SK-N-SH (cell line): Measurements from ENCODE around the gene CACFD1. TPM values are rescaled to one million over a fixed set of nuclear protein-coding genes. Genes with fewer than 3 reads are reported as not detected.

Source experiments
- CTCF ChIA-PET: fragments of 300-600, 350-600 bp; formaldehyde crosslinking; extraction: SDS; loops from one replicate; lab custom pipeline; 2021; lab: Yijun Ruan, JAX
- POLR2A ChIA-PET: fragments of 350-600 bp; sonication (Branson Sonifier 250); formaldehyde crosslinking; extraction: SDS; loops from one replicate; lab custom pipeline; 2020; ENCODE audit warnings: antibody characterized with exemption, inconsistent platforms; lab: Yijun Ruan, JAX
- DNase-seq: peaks from one replicate; pipeline ENCODE4 v3.0.0; 2012
- H2AFZ ChIP-seq: fragments of 200-600 bp; sonication (generic); 2 replicates; pipeline ENCODE4 v1.8.1; 2016; ENCODE audit warnings: antibody characterized with exemption, mild to moderate bottlenecking, low read depth
- H3F3A ChIP-seq: fragments of 200-600 bp; sonication (generic); replicated peaks from 2 replicates; pipeline ENCODE3; 2016; ENCODE audit warnings: antibody characterized with exemption, mild to moderate bottlenecking; ENCODE audit not compliant: insufficient read depth
- H3K27ac ChIP-seq, 2 experiments: fragments of 200-500 bp in 1 of 2; fragments of 200-600 bp in 1 of 2; sonication (Bioruptor generic) in 1 of 2; sonication (generic), shearing (Covaris generic) in 1 of 2; 2 replicates each; pipeline versions ENCODE4 v1.5.1 to v1.6.1; 2014 to 2016; ENCODE audit warnings: low read depth in 2 of 2, inconsistent platforms in 1 of 2, low read length in 1 of 2, mild to moderate bottlenecking in 1 of 2, mixed read lengths in 1 of 2
- H3K27me3 ChIP-seq: fragments of 200-600 bp; sonication (generic), shearing (Covaris generic); 2 replicates; pipeline ENCODE4 v1.6.1; 2016; ENCODE audit warnings: mixed run types; ENCODE audit not compliant: insufficient read depth
- H3K36me3 ChIP-seq, 2 experiments: fragments of 200-500 bp in 1 of 2; fragments of 200-600 bp in 1 of 2; sonication (Bioruptor generic) in 1 of 2; sonication (generic) in 1 of 2; replicated peaks in 1 of 2; 2 replicates each; pipeline versions ENCODE3 to v1.5.1; 2014 to 2016; ENCODE audit warnings: low read length in 1 of 2, mild to moderate bottlenecking in 1 of 2; ENCODE audit not compliant: insufficient read depth in 2 of 2, control insufficient read depth in 1 of 2
- H3K4me1 ChIP-seq, 2 experiments: fragments of 200-500 bp in 1 of 2; fragments of 200-600 bp in 1 of 2; sonication (Bioruptor generic) in 1 of 2; sonication (generic), shearing (Covaris generic) in 1 of 2; 2 replicates each; pipeline versions ENCODE4 v1.5.1 to v1.6.1; 2014 to 2016; ENCODE audit warnings: low read depth in 1 of 2, low read length in 1 of 2, mixed run types in 1 of 2; ENCODE audit not compliant: insufficient read depth in 2 of 2, control insufficient read depth in 1 of 2
- H3K4me2 ChIP-seq: fragments of 200-600 bp; sonication (generic), shearing (Covaris generic); 2 replicates; pipeline ENCODE4 v1.6.1; 2017; ENCODE audit warnings: mixed run types
- H3K4me3 ChIP-seq, 2 experiments: fragments of 200-500 bp in 1 of 2; fragments of 200-600 bp in 1 of 2; sonication (Bioruptor generic) in 1 of 2; sonication (generic), shearing (Covaris generic) in 1 of 2; 2 replicates each; pipeline versions ENCODE4 v1.5.1 to v1.8.1; 2014 to 2016; ENCODE audit warnings: low read depth in 2 of 2, inconsistent platforms in 1 of 2, low read length in 1 of 2, mild to moderate bottlenecking in 1 of 2, mixed read lengths in 1 of 2, moderate library complexity in 1 of 2
- H3K79me2 ChIP-seq: fragments of 200-600 bp; sonication (generic); 2 replicates; pipeline ENCODE4 v1.8.1; 2017; ENCODE audit warnings: mild to moderate bottlenecking; ENCODE audit not compliant: insufficient read depth
- H3K9ac ChIP-seq: fragments of 200-600 bp; sonication (generic); 2 replicates; pipeline ENCODE4 v1.6.1; 2017; ENCODE audit warnings: mixed run types
- H3K9me2 ChIP-seq: fragments of 200-600 bp; sonication (generic); 2 replicates; pipeline ENCODE4 v1.6.1; 2017; ENCODE audit warnings: mixed run types
- H3K9me3 ChIP-seq: fragments of 200-600 bp; sonication (generic); 2 replicates; pipeline ENCODE4 v1.6.1; 2017; ENCODE audit warnings: mixed run types, mild to moderate bottlenecking, moderate library complexity
- H4K20me1 ChIP-seq: fragments of 200-600 bp; sonication (generic); 2 replicates; pipeline ENCODE4 v1.6.1; 2017; ENCODE audit warnings: mild to moderate bottlenecking, mixed run types; ENCODE audit not compliant: insufficient read depth
- FOSL2 ChIP-seq: IDR thresholded peaks from 2 replicates; pipeline ENCODE4 v1.4.0; 2012; ENCODE audit warnings: low read depth, mild to moderate bottlenecking, moderate library complexity, borderline replicate concordance
- FOXJ3 ChIP-seq: sonication (generic); formaldehyde crosslinking; IDR thresholded peaks from 2 replicates; pipeline ENCODE4 v1.5.1; 2020; ENCODE audit warnings: mild to moderate bottlenecking, missing genetic modification reagents
- FOXM1 ChIP-seq: IDR thresholded peaks from 2 replicates; pipeline ENCODE4 v1.4.0; 2012; ENCODE audit warnings: low read depth, mild to moderate bottlenecking
- GATA2 ChIP-seq: sonication (generic); formaldehyde crosslinking; IDR thresholded peaks from 2 replicates; pipeline ENCODE4 v1.5.0; 2020; ENCODE audit warnings: mild to moderate bottlenecking, missing genetic modification reagents
- MEF2A ChIP-seq: IDR thresholded peaks from 2 replicates; pipeline ENCODE4 v1.4.0; 2012; ENCODE audit warnings: low read depth, borderline replicate concordance
- MXI1 ChIP-seq: IDR thresholded peaks from 2 replicates; pipeline ENCODE4 v1.6.1; 2012; ENCODE audit warnings: mild to moderate bottlenecking, low read depth, low read length, improper control_type of control experiment
- NRF1 ChIP-seq: IDR thresholded peaks from 2 replicates; pipeline ENCODE4 v1.6.1; 2012; ENCODE audit warnings: low read depth, mild to moderate bottlenecking, low read length
- RXRA ChIP-seq: IDR thresholded peaks from 2 replicates; pipeline ENCODE4 v1.4.0; 2012; ENCODE audit warnings: low read depth, mild to moderate bottlenecking, borderline replicate concordance
- TEAD4 ChIP-seq: IDR thresholded peaks from 2 replicates; pipeline ENCODE4 v1.4.0; 2012; ENCODE audit warnings: mild to moderate bottlenecking, borderline replicate concordance; ENCODE audit not compliant: insufficient read depth
- YY1 ChIP-seq: IDR thresholded peaks from 2 replicates; pipeline ENCODE4 v1.4.0; 2012; ENCODE audit warnings: low read depth, mild to moderate bottlenecking
- WGBS: methylation state at CpG from one replicate; pipeline ENCODE4 v1.1.6; 2017; ENCODE audit warnings: low lambda C conversion rate; 5-methylcytosine and 5-hydroxymethylcytosine counted together
- polyA plus RNA-seq, 3 experiments: library from polyadenylated mRNA; depleted of rRNA; stranded (reverse); fragments of >200 nt; gene quantifications; 2 replicates each; pipeline ENCODE4 v1.2.3, GENCODE V29; 2012
- TF ChIP-seq, protein P1 (sequence below): fragments of 200-600 bp; sonication (generic); IDR thresholded peaks from 2 replicates; pipeline ENCODE4 v1.6.1; 2017; ENCODE audit warnings: antibody characterized with exemption, mild to moderate bottlenecking, moderate library complexity
- TF ChIP-seq, protein P2 (sequence below): IDR thresholded peaks from 2 replicates; pipeline ENCODE4 v1.4.0; 2012; ENCODE audit warnings: low read depth, borderline replicate concordance
- TF ChIP-seq, protein P3 (sequence below): fragments of 150-350 bp; IDR thresholded peaks from 2 replicates; pipeline ENCODE4 v1.6.1; 2016; ENCODE audit warnings: mild to moderate bottlenecking, low read depth, low read length
- TF ChIP-seq, protein P4 (sequence below): IDR thresholded peaks from 2 replicates; pipeline ENCODE4; 2012
- TF ChIP-seq, protein P5 (sequence below): fragments of 150-350 bp; IDR thresholded peaks from 2 replicates; pipeline ENCODE4 v1.6.1; 2017; ENCODE audit warnings: antibody characterized with exemption, low read length, low read depth, borderline replicate concordance
- TF ChIP-seq, protein P6 (sequence below): IDR thresholded peaks from 2 replicates; pipeline ENCODE4 v1.4.0; 2012; ENCODE audit warnings: low read depth

CACFD1 gene
- polyA plus RNA-seq, 1 of the 3 experiments (the other 2 are of a cell fraction) = 16.8 TPM

DNA sequence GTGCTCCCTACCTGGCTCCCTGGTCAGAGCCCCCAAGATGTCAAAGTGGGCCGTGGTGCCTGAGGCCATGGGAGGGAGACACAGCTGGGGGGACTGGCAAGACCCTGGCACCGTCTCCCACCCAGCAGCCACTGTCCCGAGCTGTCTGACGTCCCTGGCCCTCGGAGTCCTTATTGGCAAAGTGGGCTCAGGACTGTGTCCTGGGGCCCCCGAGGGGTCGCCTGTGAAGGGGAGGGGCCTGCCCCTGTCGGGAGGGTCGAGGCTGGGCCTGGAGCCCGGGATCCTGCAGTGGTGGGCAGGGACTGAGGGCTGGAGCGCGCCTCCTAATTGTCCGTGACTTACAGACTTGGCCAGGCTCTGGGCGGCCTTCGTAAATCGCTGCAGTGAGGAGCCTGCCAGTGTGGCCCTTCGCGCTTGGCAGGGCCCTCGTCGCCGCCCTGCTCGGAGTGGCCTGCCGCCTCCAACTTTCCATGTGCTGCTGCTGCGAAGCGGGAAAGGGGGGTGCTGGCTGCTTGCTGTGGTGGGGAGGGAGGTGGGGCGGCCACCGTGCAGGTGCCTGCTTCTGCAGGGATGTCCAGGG lies 51.2 kb downstream of the CACFD1 start (continued):
- TF ChIP-seq, protein P1, sequence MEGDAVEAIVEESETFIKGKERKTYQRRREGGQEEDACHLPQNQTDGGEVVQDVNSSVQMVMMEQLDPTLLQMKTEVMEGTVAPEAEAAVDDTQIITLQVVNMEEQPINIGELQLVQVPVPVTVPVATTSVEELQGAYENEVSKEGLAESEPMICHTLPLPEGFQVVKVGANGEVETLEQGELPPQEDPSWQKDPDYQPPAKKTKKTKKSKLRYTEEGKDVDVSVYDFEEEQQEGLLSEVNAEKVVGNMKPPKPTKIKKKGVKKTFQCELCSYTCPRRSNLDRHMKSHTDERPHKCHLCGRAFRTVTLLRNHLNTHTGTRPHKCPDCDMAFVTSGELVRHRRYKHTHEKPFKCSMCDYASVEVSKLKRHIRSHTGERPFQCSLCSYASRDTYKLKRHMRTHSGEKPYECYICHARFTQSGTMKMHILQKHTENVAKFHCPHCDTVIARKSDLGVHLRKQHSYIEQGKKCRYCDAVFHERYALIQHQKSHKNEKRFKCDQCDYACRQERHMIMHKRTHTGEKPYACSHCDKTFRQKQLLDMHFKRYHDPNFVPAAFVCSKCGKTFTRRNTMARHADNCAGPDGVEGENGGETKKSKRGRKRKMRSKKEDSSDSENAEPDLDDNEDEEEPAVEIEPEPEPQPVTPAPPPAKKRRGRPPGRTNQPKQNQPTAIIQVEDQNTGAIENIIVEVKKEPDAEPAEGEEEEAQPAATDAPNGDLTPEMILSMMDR = no peak
- TF ChIP-seq, protein P2, sequence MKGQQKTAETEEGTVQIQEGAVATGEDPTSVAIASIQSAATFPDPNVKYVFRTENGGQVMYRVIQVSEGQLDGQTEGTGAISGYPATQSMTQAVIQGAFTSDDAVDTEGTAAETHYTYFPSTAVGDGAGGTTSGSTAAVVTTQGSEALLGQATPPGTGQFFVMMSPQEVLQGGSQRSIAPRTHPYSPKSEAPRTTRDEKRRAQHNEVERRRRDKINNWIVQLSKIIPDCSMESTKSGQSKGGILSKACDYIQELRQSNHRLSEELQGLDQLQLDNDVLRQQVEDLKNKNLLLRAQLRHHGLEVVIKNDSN = no peak
- no peak for TF ChIP-seq RXRA

DNA sequence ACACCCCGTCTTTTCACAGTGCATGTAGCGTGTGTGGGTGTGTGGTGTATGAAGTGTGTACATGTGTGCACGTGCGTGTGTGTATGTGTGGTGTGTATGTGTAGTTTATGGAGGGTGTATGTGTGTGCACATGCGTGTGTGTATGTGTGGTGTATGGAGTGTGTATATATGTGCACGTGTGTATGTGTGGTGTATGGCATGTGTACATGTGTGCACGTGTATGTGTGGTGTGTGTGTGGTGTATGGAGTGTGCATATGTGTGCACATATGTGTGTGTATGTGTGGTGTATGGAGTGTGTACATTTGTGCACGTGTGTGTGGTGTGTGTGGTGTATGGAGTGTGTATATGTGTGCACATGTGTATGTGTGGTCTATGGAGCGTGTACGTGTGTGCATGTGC lies 51.8 kb downstream of the CACFD1 start:
- Histone ChIP-seq H2AFZ (no peak overlapping the region), H3K4me1 (peaks cover 0 to 68% of the 10 kb centered on the region in 2 experiments; a peak in 2 of 4 replicates), H3K27ac (no peak overlapping the region), H4K20me1 (no peaks in the 10 kb centered on the region), H3K4me2 (no peak overlapping the region), H3K9me2 (no peaks in the 10 kb centered on the region), H3K9ac (no peak overlapping the region), H3K4me3 (no peak overlapping the region), H3K27me3 (no peaks in the 10 kb centered on the region), H3K9me3 (no peaks in the 10 kb centered on the region), H3F3A (peaks cover 4% of the 10 kb centered on the region), H3K79me2 (no peaks in the 10 kb centered on the region), H3K36me3 (no peaks in the 10 kb centered on the region)
- TF ChIP-seq, protein P3, sequence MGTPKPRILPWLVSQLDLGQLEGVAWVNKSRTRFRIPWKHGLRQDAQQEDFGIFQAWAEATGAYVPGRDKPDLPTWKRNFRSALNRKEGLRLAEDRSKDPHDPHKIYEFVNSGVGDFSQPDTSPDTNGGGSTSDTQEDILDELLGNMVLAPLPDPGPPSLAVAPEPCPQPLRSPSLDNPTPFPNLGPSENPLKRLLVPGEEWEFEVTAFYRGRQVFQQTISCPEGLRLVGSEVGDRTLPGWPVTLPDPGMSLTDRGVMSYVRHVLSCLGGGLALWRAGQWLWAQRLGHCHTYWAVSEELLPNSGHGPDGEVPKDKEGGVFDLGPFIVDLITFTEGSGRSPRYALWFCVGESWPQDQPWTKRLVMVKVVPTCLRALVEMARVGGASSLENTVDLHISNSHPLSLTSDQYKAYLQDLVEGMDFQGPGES = no peak
- WGBS = 78% methylated on average over 10 of the region's 10 CpGs
- ChIA-PET POLR2A (no interaction called here), CTCF (no interaction called here)
- DNase-seq = no peak

DNA sequence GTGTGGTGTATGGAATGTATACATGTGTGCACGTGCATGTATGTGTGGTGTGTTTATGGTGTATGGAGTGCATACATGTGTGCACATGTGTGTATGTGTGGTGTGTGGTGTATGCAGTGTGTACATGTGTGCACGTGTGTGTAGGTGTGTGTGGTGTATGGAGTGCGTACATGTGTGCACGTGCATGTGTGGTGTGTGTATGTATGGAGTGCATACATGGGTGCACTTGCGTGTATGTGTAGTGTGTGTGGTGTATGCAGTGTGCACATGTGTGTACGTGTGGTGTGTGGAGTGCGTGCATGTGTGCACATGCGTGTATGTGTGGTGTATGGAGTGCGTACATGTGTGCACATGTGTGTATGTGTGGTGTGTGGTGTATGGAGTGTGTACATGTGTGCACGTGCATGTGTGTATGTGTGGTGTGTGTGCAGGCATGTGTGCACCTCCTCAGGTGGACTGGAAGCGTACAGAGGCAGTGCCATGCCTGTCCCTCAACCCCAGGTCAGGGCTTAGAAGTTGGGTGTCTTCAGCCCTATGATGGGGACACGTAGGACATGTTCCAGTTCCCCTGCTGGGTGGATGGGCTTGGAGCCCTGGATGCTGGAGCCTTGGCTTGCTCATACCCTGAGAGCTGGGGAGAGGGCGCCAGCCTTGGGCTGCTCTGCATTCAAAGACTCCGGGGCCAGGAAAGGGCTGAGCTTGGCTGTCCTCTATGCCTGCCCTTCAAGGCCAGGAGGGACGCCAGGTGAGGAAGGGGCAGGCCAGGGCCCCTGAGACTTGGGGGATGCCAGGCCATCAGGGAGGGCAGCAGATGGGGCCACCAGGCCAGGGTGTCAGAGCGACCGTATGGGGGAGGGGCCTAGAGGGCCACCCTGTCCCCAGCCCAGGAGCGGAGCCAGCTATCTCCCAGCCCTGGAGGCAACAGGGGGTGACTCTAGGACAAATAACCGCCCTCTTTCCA lies 52.8 kb downstream of the CACFD1 start:
- no peaks in the 10 kb centered on the region for H3K9me3 ChIP-seq
- H3K27me3 ChIP-seq = no peaks in the 10 kb centered on the region
- WGBS = 83% methylated on average over 13 of the region's 19 CpGs
- H3K4me1 ChIP-seq = peaks cover 0 to 70% of the 10 kb centered on the region in 2 experiments; a peak in 2 of 4 replicates
- no peak overlapping the region for H3K9ac ChIP-seq
- H3K4me3 ChIP-seq = no peak overlapping the region
- peaks cover 4% of the 10 kb centered on the region for H3F3A ChIP-seq
- H4K20me1 ChIP-seq = no peaks in the 10 kb centered on the region
- no peak overlapping the region for H2AFZ ChIP-seq
- peak; percentile 56 for DNase-seq
- no peak overlapping the region for H3K4me2 ChIP-seq
- ChIA-PET CTCF (interaction anchor here (0.5 to 2.6 kb wide), 4 partner anchors 14 to 34 kb away, joined by 3 to 12 read pairs (median 3); partner anchors contain the start of gene ADAMTSL2), POLR2A (interaction anchor here (1.6 to 3.4 kb wide), 5 partner anchors 10 to 123 kb away, joined by 6 to 37 read pairs (median 15); partner anchors contain the start of genes ADAMTSL2 and DBH)
- no peaks in the 10 kb centered on the region for H3K79me2 ChIP-seq
- peak overlapping the region in 1 of 2 experiments; percentile 98; a peak in 2 of 4 replicates for H3K27ac ChIP-seq
- H3K36me3 ChIP-seq = no peaks in the 10 kb centered on the region
- H3K9me2 ChIP-seq = no peaks in the 10 kb centered on the region
- TF ChIP-seq FOXM1 (no peak), TEAD4 (no peak), MEF2A (no peak), FOXJ3 (no peak), NRF1 (no peak), MXI1 (no peak), YY1 (no peak), FOSL2 (no peak), GATA2 (no peak)
- TF ChIP-seq, protein P4, sequence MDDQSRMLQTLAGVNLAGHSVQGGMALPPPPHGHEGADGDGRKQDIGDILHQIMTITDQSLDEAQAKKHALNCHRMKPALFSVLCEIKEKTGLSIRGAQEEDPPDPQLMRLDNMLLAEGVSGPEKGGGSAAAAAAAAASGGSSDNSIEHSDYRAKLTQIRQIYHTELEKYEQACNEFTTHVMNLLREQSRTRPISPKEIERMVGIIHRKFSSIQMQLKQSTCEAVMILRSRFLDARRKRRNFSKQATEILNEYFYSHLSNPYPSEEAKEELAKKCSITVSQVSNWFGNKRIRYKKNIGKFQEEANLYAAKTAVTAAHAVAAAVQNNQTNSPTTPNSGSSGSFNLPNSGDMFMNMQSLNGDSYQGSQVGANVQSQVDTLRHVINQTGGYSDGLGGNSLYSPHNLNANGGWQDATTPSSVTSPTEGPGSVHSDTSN = no peak
- TF ChIP-seq, protein P5, sequence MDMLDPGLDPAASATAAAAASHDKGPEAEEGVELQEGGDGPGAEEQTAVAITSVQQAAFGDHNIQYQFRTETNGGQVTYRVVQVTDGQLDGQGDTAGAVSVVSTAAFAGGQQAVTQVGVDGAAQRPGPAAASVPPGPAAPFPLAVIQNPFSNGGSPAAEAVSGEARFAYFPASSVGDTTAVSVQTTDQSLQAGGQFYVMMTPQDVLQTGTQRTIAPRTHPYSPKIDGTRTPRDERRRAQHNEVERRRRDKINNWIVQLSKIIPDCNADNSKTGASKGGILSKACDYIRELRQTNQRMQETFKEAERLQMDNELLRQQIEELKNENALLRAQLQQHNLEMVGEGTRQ = no peak
- TF ChIP-seq, protein P6, sequence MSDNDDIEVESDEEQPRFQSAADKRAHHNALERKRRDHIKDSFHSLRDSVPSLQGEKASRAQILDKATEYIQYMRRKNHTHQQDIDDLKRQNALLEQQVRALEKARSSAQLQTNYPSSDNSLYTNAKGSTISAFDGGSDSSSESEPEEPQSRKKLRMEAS = no peak
